Neural cell (in vitro differentiated cells): ENCODE data around the gene DIP2C. TPM values are rescaled to one million over a fixed set of nuclear protein-coding genes. Genes with fewer than 3 reads are reported as not detected.

Experiments used
- H2AFZ ChIP-seq: fragments of 200-600, 300-800 bp; sonication (generic), shearing (Covaris generic); 2 replicates; pipeline ENCODE4 v1.6.0; 2014; ENCODE audit warnings: low read depth, mild to moderate bottlenecking, antibody characterized with exemption, low read length, moderate library complexity
- H3F3A ChIP-seq: fragments of 200-600 bp; shearing (Covaris generic); 2 replicates; pipeline ENCODE4 v1.6.1; 2016; ENCODE audit warnings: mild to moderate bottlenecking, moderate library complexity, mixed read lengths, antibody characterized with exemption, low read length; ENCODE audit not compliant: insufficient read depth, poor library complexity, severe bottlenecking
- H3K27ac ChIP-seq: fragments of 200-600, 300-800 bp; sonication (generic), shearing (Covaris generic); 2 replicates; pipeline ENCODE4 v1.5.1; 2014; ENCODE audit warnings: mild to moderate bottlenecking, low read length, moderate library complexity
- H3K27me3 ChIP-seq: fragments of 300-800, 200-600 bp; sonication (generic), shearing (Covaris generic); 2 replicates; pipeline ENCODE4 v1.6.0; 2014; ENCODE audit warnings: mild to moderate bottlenecking, low read depth, low read length, moderate library complexity; ENCODE audit not compliant: insufficient read depth
- H3K36me3 ChIP-seq: fragments of 300-800, 200-600 bp; sonication (generic), shearing (Covaris generic); 2 replicates; pipeline ENCODE4 v1.5.1; 2014; ENCODE audit warnings: mild to moderate bottlenecking, antibody characterized with exemption, low read length, moderate library complexity; ENCODE audit not compliant: insufficient read depth
- H3K4me2 ChIP-seq: fragments of 300-800, 200-600 bp; sonication (generic), shearing (Covaris generic); 2 replicates; pipeline ENCODE4 v1.6.0; 2014; ENCODE audit warnings: mild to moderate bottlenecking, low read length
- H3K4me3 ChIP-seq: fragments of 300-800, 200-600 bp; sonication (generic), shearing (Covaris generic); 2 replicates; pipeline ENCODE4 v1.5.1; 2014; ENCODE audit warnings: mild to moderate bottlenecking, low read length, moderate library complexity
- H3K79me2 ChIP-seq: fragments of 200-600 bp; shearing (Covaris generic); replicated peaks from 2 replicates; pipeline ENCODE4 v1.6.0; 2014; ENCODE audit warnings: mild to moderate bottlenecking, low read length, moderate library complexity; ENCODE audit not compliant: insufficient read depth
- H3K9ac ChIP-seq: fragments of 300-800, 200-600 bp; sonication (generic), shearing (Covaris generic); 2 replicates; pipeline ENCODE4 v1.6.1; 2016; ENCODE audit warnings: mild to moderate bottlenecking, low read length, mixed read lengths
- H3K9me2 ChIP-seq: fragments of 200-600 bp; shearing (Covaris generic); 2 replicates; pipeline ENCODE4 v1.6.1; 2016; ENCODE audit warnings: mild to moderate bottlenecking, low read length, mixed read lengths; ENCODE audit not compliant: insufficient read depth
- H3K9me3 ChIP-seq: fragments of 200-600, 300-800 bp; sonication (generic), shearing (Covaris generic); 2 replicates; pipeline ENCODE4 v1.6.1; 2016; ENCODE audit warnings: mild to moderate bottlenecking, mixed run types, low read length, moderate library complexity, mixed read lengths
- H4K20me1 ChIP-seq: fragments of 200-600 bp; shearing (Covaris generic); 2 replicates; pipeline ENCODE4 v1.6.1; 2016; ENCODE audit warnings: mild to moderate bottlenecking, mixed run types; ENCODE audit not compliant: insufficient read depth
- EP300 ChIP-seq: fragments of 450-650 bp; conservative IDR thresholded peaks from 2 replicates; pipeline ENCODE4 v1.6.1; 2014; ENCODE audit warnings: antibody characterized with exemption, mild to moderate bottlenecking, moderate library complexity; ENCODE audit not compliant: poor library complexity, severe bottlenecking
- EZH2 ChIP-seq: fragments of 200-600, 300-800 bp; shearing (Covaris generic), sonication (generic); IDR thresholded peaks from 2 replicates; pipeline ENCODE4 v1.6.1; 2014; ENCODE audit warnings: antibody characterized with exemption, low read length, borderline replicate concordance, mild to moderate bottlenecking; ENCODE audit not compliant: insufficient read depth, poor library complexity, severe bottlenecking
- MXI1 ChIP-seq: fragments of 450-650 bp; conservative IDR thresholded peaks from 2 replicates; pipeline ENCODE4 v1.6.1; 2014; ENCODE audit warnings: antibody characterized with exemption, mild to moderate bottlenecking; ENCODE audit not compliant: poor library complexity, severe bottlenecking
- POLR2AphosphoS5 ChIP-seq: IDR thresholded peaks from 2 replicates; pipeline ENCODE4 v1.6.1; 2012
- RAD21 ChIP-seq: fragments of 450-650 bp; conservative IDR thresholded peaks from 2 replicates; pipeline ENCODE4 v1.6.1; 2014; ENCODE audit warnings: antibody characterized with exemption, mild to moderate bottlenecking, moderate library complexity
- SMC3 ChIP-seq: fragments of 450-650 bp; conservative IDR thresholded peaks from 2 replicates; pipeline ENCODE4 v1.6.1; 2014; ENCODE audit warnings: antibody characterized with exemption, mild to moderate bottlenecking, moderate library complexity; ENCODE audit not compliant: poor library complexity
- TAF1 ChIP-seq: IDR thresholded peaks from 2 replicates; pipeline ENCODE4 v1.6.1; 2012; ENCODE audit warnings: low read depth
- polyA plus RNA-seq: library from polyadenylated mRNA; depleted of rRNA; stranded (reverse); fragments of >200 nt; gene quantifications from 2 replicates; pipeline ENCODE4 v1.2.3, GENCODE V29; 2014
- TF ChIP-seq, protein P1 (sequence below): IDR thresholded peaks from 2 replicates; pipeline ENCODE4 v1.6.1; 2012; ENCODE audit warnings: borderline replicate concordance
- TF ChIP-seq, protein P2 (sequence below): fragments of 450-650 bp; IDR thresholded peaks from 2 replicates; pipeline ENCODE4 v1.5.1; 2014; ENCODE audit warnings: antibody characterized with exemption, mild to moderate bottlenecking, moderate library complexity; ENCODE audit not compliant: poor library complexity, severe bottlenecking

Gene DIP2C
- polyA plus RNA-seq, 1 donor from 2014 or later = 24.1 TPM

- H3K36me3 ChIP-seq = no peaks in the 10 kb centered on the region
- H3K4me2 ChIP-seq = no peak overlapping the region
- no peaks in the 10 kb centered on the region for H3F3A ChIP-seq
- H4K20me1 ChIP-seq = no peaks in the 10 kb centered on the region
- no peaks in the 10 kb centered on the region for H3K79me2 ChIP-seq
- no peaks in the 10 kb centered on the region for H3K9me2 ChIP-seq
- H3K9me3 ChIP-seq = no peaks in the 10 kb centered on the region
- TF ChIP-seq EP300 = no peak
- no peak for TF ChIP-seq MXI1
- TF ChIP-seq TAF1 = no peak
- TF ChIP-seq SMC3 = no peak
- TF ChIP-seq, protein P1, sequence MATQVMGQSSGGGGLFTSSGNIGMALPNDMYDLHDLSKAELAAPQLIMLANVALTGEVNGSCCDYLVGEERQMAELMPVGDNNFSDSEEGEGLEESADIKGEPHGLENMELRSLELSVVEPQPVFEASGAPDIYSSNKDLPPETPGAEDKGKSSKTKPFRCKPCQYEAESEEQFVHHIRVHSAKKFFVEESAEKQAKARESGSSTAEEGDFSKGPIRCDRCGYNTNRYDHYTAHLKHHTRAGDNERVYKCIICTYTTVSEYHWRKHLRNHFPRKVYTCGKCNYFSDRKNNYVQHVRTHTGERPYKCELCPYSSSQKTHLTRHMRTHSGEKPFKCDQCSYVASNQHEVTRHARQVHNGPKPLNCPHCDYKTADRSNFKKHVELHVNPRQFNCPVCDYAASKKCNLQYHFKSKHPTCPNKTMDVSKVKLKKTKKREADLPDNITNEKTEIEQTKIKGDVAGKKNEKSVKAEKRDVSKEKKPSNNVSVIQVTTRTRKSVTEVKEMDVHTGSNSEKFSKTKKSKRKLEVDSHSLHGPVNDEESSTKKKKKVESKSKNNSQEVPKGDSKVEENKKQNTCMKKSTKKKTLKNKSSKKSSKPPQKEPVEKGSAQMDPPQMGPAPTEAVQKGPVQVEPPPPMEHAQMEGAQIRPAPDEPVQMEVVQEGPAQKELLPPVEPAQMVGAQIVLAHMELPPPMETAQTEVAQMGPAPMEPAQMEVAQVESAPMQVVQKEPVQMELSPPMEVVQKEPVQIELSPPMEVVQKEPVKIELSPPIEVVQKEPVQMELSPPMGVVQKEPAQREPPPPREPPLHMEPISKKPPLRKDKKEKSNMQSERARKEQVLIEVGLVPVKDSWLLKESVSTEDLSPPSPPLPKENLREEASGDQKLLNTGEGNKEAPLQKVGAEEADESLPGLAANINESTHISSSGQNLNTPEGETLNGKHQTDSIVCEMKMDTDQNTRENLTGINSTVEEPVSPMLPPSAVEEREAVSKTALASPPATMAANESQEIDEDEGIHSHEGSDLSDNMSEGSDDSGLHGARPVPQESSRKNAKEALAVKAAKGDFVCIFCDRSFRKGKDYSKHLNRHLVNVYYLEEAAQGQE = no peak
- TF ChIP-seq POLR2AphosphoS5 = no peak
- no peak for TF ChIP-seq EZH2
- no peak for TF ChIP-seq RAD21
- TF ChIP-seq, protein P2, sequence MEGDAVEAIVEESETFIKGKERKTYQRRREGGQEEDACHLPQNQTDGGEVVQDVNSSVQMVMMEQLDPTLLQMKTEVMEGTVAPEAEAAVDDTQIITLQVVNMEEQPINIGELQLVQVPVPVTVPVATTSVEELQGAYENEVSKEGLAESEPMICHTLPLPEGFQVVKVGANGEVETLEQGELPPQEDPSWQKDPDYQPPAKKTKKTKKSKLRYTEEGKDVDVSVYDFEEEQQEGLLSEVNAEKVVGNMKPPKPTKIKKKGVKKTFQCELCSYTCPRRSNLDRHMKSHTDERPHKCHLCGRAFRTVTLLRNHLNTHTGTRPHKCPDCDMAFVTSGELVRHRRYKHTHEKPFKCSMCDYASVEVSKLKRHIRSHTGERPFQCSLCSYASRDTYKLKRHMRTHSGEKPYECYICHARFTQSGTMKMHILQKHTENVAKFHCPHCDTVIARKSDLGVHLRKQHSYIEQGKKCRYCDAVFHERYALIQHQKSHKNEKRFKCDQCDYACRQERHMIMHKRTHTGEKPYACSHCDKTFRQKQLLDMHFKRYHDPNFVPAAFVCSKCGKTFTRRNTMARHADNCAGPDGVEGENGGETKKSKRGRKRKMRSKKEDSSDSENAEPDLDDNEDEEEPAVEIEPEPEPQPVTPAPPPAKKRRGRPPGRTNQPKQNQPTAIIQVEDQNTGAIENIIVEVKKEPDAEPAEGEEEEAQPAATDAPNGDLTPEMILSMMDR = no peak
- H3K27me3 ChIP-seq = no peaks in the 10 kb centered on the region
- H3K4me3 ChIP-seq = no peak overlapping the region
- no peak overlapping the region for H3K27ac ChIP-seq
- H2AFZ ChIP-seq = no peak overlapping the region
- H3K9ac ChIP-seq = no peak overlapping the region
Measured at GRCh38 chr10:725302-725701, 35.8 kb upstream of the DIP2C start.

DNA sequence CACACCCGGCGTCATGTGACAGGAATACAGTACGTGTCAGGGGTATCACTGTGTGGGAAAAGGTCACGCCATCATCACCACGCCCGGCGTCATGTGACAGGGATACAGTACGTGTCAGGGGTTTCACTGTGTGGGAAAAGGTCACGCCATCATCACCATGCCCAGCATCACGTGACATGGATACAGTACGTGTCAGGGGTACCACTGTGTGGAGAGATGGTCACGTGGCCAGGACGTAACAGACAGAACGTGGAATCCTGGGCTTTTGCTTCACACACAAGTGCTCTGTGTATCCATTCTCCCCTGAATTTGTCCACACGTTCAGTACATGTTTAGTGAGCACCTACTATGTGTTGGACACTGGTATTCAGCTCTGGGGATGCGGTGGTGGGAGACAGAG lies 34.5 kb upstream of the DIP2C start:
- TF ChIP-seq, protein P2 = no peak
- TF ChIP-seq EZH2 (no peak), RAD21 (no peak), TAF1 (no peak), MXI1 (no peak), EP300 (no peak), SMC3 (no peak), POLR2AphosphoS5 (no peak)
- TF ChIP-seq, protein P1 = no peak
- Histone ChIP-seq H3K79me2 (no peaks in the 10 kb centered on the region), H3K9ac (no peak overlapping the region), H3K4me2 (no peak overlapping the region), H3K4me3 (no peak overlapping the region), H3K9me2 (no peaks in the 10 kb centered on the region), H4K20me1 (no peaks in the 10 kb centered on the region), H2AFZ (no peak overlapping the region), H3K36me3 (no peaks in the 10 kb centered on the region), H3K9me3 (no peaks in the 10 kb centered on the region), H3K27me3 (no peaks in the 10 kb centered on the region), H3F3A (no peaks in the 10 kb centered on the region), H3K27ac (no peak overlapping the region)
